EH (cell line): Measurements from ENCODE around the gene FANCC.

Experiments
- DNase-seq: peaks from one replicate; pipeline ENCODE4 v3.0.0-alpha.2; 2015; ENCODE audit warnings: low read depth

FANCC gene

DNA sequence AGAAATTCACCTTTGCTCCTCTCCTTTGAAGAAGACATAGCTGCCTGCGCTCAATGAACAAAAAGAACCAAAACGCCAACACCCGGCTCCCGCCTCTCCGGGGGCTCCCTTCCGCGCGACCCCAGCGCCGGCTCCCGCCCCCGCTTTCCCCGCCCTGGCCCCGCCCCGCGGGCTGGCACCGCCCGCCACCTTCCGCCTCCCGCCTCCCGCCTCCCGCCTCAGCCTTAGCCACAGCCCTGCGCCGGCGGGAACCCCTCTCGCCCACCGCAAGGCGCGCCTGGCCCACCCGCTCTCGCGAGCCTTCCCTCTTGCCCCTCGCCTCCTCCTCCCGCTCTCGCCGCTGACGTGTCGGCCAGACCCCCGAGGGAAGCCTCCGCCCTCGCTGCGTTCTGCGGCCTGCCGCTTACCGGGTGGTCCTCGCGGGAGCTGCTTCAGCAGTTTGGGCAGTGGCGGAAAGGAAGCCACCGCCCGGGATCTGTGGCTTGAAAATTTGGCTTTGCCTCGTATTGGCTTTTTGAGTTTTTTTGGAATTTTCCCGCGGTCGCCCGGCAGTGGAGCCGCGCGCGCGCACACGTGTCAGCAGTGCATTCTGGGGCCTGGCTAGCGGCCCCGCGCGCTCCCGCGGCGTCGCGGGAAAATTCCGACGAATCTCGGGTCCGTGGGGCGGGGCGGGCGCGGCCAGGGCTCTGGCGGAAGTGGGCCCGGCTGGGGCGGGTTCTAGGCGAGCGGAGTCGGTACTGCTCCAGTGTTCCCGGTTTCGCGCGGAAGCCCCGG is at the start of gene FANCC:
Gene FANCC, minus strand, starts transcription at position 591 of the 774 bp plus-strand sequence. CDS start 68,418 bp downstream, outside the sequence.
- DNase-seq: peak; percentile 86

DNA sequence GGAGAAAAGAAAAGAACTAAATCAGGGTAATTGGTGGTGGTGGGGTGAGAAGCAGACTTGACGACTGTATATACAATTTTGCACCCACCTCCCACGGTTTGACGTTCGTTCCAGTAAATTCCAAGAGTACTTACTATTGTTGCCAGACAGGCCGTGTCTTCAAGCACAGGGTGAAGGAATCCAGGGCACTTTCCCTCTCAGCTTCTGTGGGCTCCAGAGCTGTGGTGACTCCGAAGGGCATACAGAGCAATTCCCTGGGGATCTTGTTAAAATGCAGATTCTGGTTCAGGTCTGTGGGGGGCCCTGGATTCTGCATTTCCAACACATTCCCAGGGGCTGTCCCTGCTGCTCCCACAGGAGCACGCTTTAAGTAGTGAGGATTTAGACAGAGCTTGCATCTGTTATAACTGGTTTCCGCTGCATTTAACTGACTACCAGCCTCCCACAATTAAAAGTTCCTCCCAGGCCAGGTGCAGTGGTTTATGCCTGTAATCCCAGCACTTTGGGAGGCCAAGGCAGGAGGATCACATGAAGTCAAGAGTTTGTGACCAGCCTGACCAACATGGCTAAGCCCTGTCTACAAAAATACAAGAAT is 49.3 kb upstream of the FANCC start:
- no peak for DNase-seq

DNA sequence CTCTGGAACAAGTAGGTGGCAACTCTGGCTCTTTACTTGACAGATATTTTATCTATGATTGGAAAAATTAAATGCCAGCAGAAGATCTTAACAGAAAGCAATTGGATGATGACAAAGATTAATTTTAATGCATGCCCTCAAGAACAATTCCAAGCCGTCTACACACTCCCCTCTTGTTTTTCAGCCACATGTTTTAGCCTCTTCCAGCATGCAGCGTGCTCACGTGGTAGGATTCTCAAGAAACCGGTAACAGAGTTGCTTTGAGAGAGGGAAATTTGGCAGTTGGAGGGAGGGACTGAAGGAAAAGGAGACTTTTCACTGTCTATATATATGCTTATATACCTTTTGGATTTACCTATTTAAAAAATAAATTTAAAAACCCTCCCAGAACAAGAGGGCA is 48.3 kb upstream of the FANCC start:
- no peak for DNase-seq

- peak; percentile 34 for DNase-seq
These were observed 45.7 kb upstream of the FANCC start for GRCh38 chr9:95363051-95363841.

- DNase-seq: no peak
These were observed 43.4 kb upstream of the FANCC start for GRCh38 chr9:95360866-95361265.

- DNase-seq: no peak
These were observed 39.8 kb upstream of the FANCC start for GRCh38 chr9:95357316-95357715.

GRCh38 chr9:95355500-95355899 is 38.0 kb upstream of the FANCC start:
- no peak for DNase-seq

- DNase-seq: no peak
These were observed 33.5 kb upstream of the FANCC start for GRCh38 chr9:95351051-95351450.

DNA sequence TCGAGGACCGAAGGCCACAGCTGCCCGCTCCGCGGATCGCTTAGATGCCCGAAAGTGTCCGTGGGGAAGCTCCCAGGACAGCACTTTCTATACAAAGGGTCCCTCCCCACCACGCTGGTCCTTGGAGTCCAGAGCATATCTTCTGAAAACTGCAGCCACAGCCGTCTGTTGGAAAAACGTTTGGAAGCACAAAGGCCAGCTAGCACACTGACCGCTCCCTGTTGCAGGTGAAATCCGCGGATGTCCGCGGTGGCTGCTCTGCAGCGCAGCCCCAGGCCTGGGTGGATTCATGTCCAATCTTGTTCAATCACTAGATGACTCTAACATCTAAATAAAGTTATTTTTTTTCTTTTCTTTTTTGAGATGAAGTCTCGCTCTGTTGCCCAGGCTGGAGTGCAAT is 32.8 kb upstream of the FANCC start:
- no peak for DNase-seq

DNA sequence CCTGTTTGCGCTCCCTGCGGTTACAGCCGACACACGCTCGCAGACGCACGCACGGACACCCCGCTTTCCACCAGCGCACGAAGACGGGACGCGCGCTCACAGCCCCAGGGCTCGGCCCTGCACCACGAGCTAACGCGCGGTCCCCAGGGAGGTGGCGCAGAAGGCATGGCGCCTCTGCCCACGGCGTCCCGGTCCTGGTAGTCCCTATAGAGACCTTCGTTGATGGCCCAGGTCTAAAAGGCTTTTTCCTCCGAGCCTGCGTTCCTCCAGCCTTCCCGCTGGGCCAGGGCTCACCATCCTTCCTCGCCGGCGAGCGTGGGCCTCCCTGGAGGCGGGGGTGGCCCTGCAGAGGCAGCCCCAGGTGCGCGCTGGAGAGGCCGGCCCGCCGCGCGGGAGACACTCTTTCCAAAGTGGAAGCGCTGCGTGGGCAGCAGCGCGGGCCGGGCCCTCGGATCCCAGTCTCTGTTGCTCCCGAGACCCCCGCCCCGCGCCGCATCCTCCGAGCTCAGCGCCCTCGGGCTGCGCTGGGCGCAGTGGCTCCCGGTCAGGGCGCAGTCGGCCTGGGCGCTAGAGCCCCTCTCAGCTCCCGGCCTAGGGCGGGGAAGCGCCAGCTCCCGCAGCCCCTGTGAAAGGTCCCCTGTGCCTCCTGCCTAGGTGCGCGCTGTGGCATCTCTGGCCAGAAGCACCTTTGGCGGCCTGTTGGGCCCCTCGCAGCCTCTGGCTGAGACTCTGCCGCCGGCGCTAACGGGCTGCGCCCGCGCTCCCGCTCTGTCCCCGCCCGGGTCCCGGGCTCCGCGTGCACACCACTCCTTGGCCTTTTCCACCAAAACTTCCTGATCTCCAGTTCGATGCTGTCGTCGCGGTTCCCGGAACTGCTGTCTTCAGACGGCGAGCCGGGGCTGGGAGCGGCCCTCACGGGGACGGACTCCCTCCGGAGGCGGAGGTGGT is 31.9 kb upstream of the FANCC start:
- DNase-seq: no peak

- no peak for DNase-seq
These were observed 28.5 kb upstream of the FANCC start for GRCh38 chr9:95346021-95346420.

GRCh38 chr9:95344735-95345325 is 27.3 kb upstream of the FANCC start:
- no peak for DNase-seq

DNA sequence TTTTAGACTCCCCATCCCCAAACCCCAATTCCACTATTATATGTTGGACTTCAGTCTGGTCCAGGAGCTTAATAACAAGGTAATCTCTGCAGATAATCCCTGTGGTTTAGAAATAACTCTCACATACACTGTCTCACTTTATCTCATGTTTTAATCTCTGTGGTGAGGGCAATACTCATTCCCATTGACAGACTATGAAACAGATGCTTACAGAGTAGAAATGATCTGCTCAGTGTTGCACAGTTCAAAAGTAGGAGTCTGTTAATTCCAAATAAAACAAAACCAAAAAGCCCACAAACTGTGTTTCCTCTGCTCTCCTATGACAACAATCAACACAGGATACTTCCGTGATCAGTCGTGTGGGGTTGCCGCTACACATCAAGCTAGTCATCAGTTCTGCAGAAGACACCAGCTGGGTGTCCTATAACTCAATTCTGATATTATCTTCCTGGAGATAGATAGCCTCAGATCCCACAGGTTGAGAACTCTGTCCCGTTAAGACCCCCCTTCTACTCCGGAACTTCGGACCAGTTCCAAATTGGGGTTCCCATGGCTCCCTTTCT is 26.3 kb upstream of the FANCC start:
- DNase-seq: no peak

GRCh38 chr9:95342571-95342970 is 25.1 kb upstream of the FANCC start:
- DNase-seq: no peak

GRCh38 chr9:95341293-95341962 is 23.9 kb upstream of the FANCC start:
- DNase-seq: peak; percentile 41

DNA sequence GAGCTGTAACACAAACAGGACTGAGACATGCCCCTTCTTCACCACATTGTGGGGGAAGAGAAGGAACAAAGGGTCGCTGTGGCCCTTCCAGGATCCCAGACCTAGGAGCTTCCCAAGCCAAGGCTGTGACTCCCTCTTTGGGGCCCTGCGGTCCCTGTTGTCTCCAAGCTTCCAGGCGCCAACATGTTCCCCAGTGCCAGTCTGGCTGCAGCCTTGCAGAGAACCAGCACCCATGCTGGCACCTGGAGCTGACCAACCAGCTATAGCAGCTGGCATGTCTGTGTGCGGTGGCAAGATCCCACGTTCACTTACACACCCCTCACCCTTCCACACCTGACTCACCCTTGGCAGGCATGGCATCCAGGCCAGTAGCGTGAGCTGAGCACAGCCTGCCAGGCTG is 20.7 kb upstream of the FANCC start:
- DNase-seq: no peak

GRCh38 chr9:95336281-95336680 is 18.8 kb upstream of the FANCC start:
- no peak for DNase-seq

- no peak for DNase-seq
These were observed 15.9 kb upstream of the FANCC start for GRCh38 chr9:95333426-95333825.

- DNase-seq: no peak
These were observed 15.4 kb upstream of the FANCC start for GRCh38 chr9:95332860-95333259.

DNA sequence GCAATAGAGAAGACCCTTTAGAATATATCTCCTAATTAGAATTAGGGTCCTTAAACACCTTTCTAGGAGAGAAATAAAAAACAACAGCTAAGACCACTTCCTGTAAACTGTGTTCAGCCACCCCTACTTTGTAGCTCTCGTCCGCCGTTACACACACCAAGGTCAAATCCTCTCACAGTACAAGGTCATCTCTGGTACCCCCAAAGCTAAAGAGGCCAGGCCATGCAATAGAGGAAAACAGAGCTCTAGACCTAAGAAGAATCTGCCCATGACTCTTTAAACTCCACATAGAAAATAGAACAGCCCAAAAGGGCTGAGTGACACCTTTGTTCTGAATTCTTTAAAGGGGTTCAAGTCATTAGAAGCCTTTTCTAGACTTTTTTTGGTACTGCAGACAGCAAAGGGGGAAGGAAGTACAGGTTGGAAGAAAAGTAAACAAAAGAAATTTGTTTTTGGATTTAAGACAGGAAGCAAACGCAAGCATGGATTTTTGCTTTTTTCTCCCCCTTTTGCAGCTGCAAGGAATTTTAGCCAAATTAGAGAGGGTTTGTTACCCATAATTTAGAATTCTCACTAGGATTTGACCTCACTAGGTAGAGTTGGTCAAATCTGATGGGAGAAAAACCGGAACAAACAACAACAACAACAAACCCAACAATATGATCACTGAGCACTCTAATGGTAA is 13.4 kb upstream of the FANCC start:
- DNase-seq: no peak
